RWPE2 (cell line): Measurements from ENCODE around the gene FRMD4B.

Source experiments
- ATAC-seq: fragments of 200-7000 bp; cut with Tn5 transposase; 3 replicates; pipeline ENCODE4 v1.9.1; 2021; ENCODE audit warnings: low read depth
- DNase-seq: peaks from one replicate; pipeline ENCODE4 v3.0.0-alpha.2; 2020; ENCODE audit warnings: low spot score
- H3K27ac ChIP-seq: fragments of 450-650 bp; 2 replicates; pipeline ENCODE4 v1.5.1; 2017; ENCODE audit warnings: mild to moderate bottlenecking; ENCODE audit not compliant: poor library complexity, severe bottlenecking
- H3K27me3 ChIP-seq: fragments of 250-450 bp; sonication (Bioruptor Pico); 2 replicates; pipeline ENCODE4 v1.5.1; 2021; ENCODE audit warnings: mild to moderate bottlenecking, moderate library complexity; ENCODE audit not compliant: insufficient read depth, poor library complexity, severe bottlenecking
- H3K36me3 ChIP-seq: fragments of 250-450 bp; sonication (Bioruptor Pico); 2 replicates; pipeline ENCODE4 v1.5.1; 2020; ENCODE audit warnings: low read depth, mild to moderate bottlenecking, moderate library complexity
- H3K4me1 ChIP-seq: fragments of 250-450 bp; sonication (Bioruptor Pico); 2 replicates; pipeline ENCODE4 v1.5.1; 2021; ENCODE audit warnings: mild to moderate bottlenecking, moderate library complexity; ENCODE audit not compliant: insufficient read depth, poor library complexity, severe bottlenecking
- H3K4me3 ChIP-seq: fragments of 250-450 bp; sonication (Bioruptor Pico); 2 replicates; pipeline ENCODE4 v1.5.1; 2021; ENCODE audit warnings: mild to moderate bottlenecking, moderate library complexity; ENCODE audit not compliant: severe bottlenecking
- H3K9me3 ChIP-seq: fragments of 250-450 bp; sonication (Bioruptor Pico); 2 replicates; pipeline ENCODE4 v1.5.1; 2021; ENCODE audit warnings: mild to moderate bottlenecking, moderate library complexity; ENCODE audit not compliant: severe bottlenecking
- TF ChIP-seq, protein P1 (sequence below): fragments of 450-650 bp; IDR thresholded peaks from one replicate; pipeline ENCODE4 v1.5.1; 2017; ENCODE audit warnings: mild to moderate bottlenecking, moderate library complexity; ENCODE audit not compliant: poor library complexity, severe bottlenecking

The FRMD4B gene

DNA sequence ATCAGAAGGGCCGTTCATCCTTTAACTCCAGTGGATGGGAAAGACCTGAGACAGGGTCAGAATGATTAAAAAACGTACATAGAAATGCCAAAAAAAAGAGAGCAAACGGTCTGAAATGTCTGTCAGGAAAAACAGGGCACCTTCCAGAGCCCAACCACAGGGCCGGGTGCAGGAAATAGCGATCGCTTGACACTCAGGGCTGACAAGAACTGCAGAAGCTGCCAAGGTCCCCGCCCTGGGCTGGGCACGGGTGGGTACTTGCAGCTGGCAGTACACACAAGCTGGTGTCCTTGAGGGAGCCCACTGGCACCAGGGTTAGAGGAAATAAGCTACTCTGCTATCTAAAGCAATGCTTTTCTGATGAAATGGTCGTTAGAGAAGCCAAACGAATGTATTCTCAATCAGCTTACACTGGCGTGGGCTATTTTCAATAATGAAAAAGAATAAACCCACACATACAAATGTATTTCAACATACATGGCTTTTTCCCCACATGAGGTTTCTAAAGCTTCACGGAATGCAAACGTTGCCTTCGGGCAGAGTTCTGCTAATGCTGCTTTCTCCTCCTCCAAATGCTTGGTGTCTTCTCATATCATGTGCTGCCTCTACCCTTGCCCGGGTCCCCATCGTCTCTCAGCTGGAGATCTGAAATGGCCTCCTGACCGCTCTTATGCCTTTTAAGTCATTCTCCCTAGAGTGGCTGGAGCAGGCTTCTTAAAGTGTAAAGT lies 15.6 kb downstream of the FRMD4B start:
- Histone ChIP-seq H3K27me3 (no peaks in the 10 kb centered on the region), H3K4me3 (no peak overlapping the region), H3K36me3 (no peaks in the 10 kb centered on the region), H3K4me1 (peaks cover 28% of the 10 kb centered on the region), H3K27ac (peak overlapping the region; percentile 96), H3K9me3 (no peaks in the 10 kb centered on the region)
- peak; percentile 86 for ATAC-seq
- peak; percentile 79 for DNase-seq
- TF ChIP-seq, protein P1, sequence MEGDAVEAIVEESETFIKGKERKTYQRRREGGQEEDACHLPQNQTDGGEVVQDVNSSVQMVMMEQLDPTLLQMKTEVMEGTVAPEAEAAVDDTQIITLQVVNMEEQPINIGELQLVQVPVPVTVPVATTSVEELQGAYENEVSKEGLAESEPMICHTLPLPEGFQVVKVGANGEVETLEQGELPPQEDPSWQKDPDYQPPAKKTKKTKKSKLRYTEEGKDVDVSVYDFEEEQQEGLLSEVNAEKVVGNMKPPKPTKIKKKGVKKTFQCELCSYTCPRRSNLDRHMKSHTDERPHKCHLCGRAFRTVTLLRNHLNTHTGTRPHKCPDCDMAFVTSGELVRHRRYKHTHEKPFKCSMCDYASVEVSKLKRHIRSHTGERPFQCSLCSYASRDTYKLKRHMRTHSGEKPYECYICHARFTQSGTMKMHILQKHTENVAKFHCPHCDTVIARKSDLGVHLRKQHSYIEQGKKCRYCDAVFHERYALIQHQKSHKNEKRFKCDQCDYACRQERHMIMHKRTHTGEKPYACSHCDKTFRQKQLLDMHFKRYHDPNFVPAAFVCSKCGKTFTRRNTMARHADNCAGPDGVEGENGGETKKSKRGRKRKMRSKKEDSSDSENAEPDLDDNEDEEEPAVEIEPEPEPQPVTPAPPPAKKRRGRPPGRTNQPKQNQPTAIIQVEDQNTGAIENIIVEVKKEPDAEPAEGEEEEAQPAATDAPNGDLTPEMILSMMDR: no peak

DNA sequence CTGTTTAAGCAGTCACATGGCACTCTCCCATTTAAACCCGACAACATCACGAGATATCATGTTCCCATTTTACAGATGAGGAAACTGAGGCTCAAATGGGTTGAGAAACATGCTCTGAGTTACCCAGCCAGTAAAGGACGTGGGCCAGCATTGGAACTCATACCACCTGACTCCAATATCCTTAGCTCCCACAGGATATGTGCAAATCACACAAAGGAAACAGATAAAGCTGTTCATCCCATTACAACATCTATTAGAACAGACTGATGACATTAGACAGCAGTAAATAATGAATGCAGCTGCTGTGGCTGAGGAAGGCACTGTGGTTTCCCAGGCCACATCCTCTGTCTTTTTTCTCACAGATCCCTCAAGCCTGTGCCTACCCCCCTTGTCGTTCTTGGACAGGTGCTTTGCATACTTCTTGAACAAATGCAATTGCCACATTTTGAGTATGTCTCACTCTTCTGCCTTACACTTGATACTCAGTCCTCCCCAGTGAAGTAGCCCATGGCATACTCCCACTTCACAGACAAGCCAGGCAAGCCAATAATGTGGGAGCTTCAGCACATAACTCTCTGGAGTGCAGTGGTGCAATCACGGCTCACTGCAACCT lies 17.7 kb downstream of the FRMD4B start:
- Histone ChIP-seq H3K27me3 (no peaks in the 10 kb centered on the region), H3K36me3 (no peaks in the 10 kb centered on the region), H3K4me1 (peaks cover 44% of the 10 kb centered on the region), H3K4me3 (no peak overlapping the region), H3K27ac (peak overlapping the region; percentile 96), H3K9me3 (no peaks in the 10 kb centered on the region)
- DNase-seq (no peak), ATAC-seq (0 out of 3 replicates have a peak, but pooled peaks have one; percentile 4)
- TF ChIP-seq, protein P1: no peak

GRCh38 chr3:69367586-69367985 lies 18.3 kb downstream of the FRMD4B start:
- peak overlapping the region; percentile 96 for H3K27ac ChIP-seq

DNA sequence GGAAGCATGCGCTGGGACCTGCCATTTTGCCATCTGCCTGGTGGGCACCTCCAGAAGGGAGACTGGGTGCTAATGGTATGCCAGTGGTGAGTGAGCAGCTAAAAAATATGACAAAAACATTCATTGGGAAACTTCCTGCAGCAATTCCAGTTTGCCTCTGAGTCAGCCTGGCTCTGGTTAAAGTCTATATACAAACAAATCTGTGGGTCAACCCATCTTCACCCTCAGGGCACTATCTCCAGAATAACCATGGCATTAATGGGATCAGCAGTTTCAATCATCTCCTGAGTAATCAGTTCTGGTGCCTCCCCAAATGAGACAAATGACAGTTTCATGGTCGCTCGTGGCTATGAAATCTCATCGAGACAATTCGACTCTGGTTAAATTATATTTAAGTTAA lies 21.5 kb downstream of the FRMD4B start:
- TF ChIP-seq, protein P1: no peak
- Histone ChIP-seq H3K36me3 (no peaks in the 10 kb centered on the region), H3K27me3 (no peaks in the 10 kb centered on the region), H3K9me3 (no peaks in the 10 kb centered on the region), H3K27ac (peak overlapping the region; percentile 74), H3K4me3 (no peak overlapping the region), H3K4me1 (peaks cover 22% of the 10 kb centered on the region)
- DNase-seq (peak; percentile 66), ATAC-seq (peak; percentile 96)

More at GRCh38 chr3:69367586-69367985, 18.3 kb downstream of the FRMD4B start:
- TF ChIP-seq, protein P1: no peak
- Histone ChIP-seq H3K4me3 (no peak overlapping the region), H3K9me3 (no peaks in the 10 kb centered on the region), H3K36me3 (no peaks in the 10 kb centered on the region), H3K27me3 (no peaks in the 10 kb centered on the region), H3K4me1 (peaks cover 44% of the 10 kb centered on the region)
- ATAC-seq (no peak), DNase-seq (no peak)

DNA sequence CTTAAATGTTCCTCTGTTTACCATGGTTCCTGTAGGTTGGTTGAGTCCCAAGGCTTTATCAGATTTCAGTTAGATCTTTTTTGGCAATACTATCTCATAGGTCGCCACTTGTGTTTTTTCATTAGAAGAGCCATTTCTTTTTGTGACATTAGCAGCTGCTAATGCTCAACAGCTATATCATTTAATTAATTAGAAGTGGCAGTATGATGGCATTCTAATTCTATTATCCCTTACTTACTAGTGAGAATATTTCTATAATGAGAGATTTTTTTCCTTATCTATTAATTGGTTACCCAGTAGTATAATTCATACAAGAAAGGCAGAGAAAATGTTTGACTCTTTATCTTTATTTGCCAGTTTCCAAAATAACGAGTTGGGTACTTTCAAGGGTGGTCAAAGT lies 25.2 kb downstream of the FRMD4B start:
- Histone ChIP-seq H3K9me3 (no peaks in the 10 kb centered on the region), H3K36me3 (no peaks in the 10 kb centered on the region; the same call in 1 of the 2 replicates), H3K4me1 (peaks cover 33% of the 10 kb centered on the region), H3K4me3 (no peak overlapping the region), H3K27me3 (no peaks in the 10 kb centered on the region), H3K27ac (no peak overlapping the region)
- DNase-seq: no peak
- ATAC-seq: no peak
- TF ChIP-seq, protein P1: no peak
